WTC11 (cell line): ENCODE data around the gene PLK3. TPM values are rescaled to one million over a fixed set of nuclear protein-coding genes. Genes with fewer than 3 reads are reported as not detected.

ENCODE experiments used
- ATAC-seq: fragments of 200-7000 bp; cut with Tn5 transposase; 2 replicates; pipeline ENCODE4 v1.10.0; 2021; ENCODE audit warnings: mild to moderate bottlenecking, moderate library complexity
- Bru-seq: library from RNA; stranded (reverse); fragments of 400-500 nt; gene quantifications from one replicate; lab custom pipeline; 2021; lab: Mats Ljungman, UMichigan
- CTCF ChIA-PET: fragments of 300-600 bp; sonication (Branson Sonifier 250); formaldehyde crosslinking; loops from one replicate; lab custom pipeline; 2021; ENCODE audit warnings: antibody characterized with exemption; lab: Charles Lee
- POLR2A ChIA-PET: fragments of 350-600 bp; sonication (Branson Sonifier 250); formaldehyde crosslinking; loops from one replicate; lab custom pipeline; 2021; ENCODE audit warnings: antibody characterized with exemption; lab: Charles Lee
- DNase-seq: peaks from one replicate; pipeline ENCODE4 v3.0.0; 2021; ENCODE audit warnings: low spot score
- H3K27ac Mint-ChIP-seq: 2 replicates; pipeline ENCODE4 v1.8.0; 2021; ENCODE audit warnings: mixed read lengths
- H3K27me3 Mint-ChIP-seq: 2 replicates; pipeline ENCODE4 v1.8.0; 2021; ENCODE audit warnings: low read depth, mild to moderate bottlenecking, moderate library complexity, mixed read lengths
- H3K36me3 Mint-ChIP-seq: 2 replicates; pipeline ENCODE4 v1.8.0; 2021; ENCODE audit warnings: mixed read lengths
- H3K4me1 Mint-ChIP-seq: 2 replicates; pipeline ENCODE4 v1.8.0; 2022; ENCODE audit warnings: mixed read lengths
- H3K4me3 Mint-ChIP-seq: 2 replicates; pipeline ENCODE4 v1.8.0; 2021; ENCODE audit warnings: mild to moderate bottlenecking, moderate library complexity, mixed read lengths
- H3K9me3 Mint-ChIP-seq: 2 replicates; pipeline ENCODE4 v1.8.0; 2021; ENCODE audit warnings: mixed read lengths
- ATF3 ChIP-seq: sonication (generic); formaldehyde crosslinking; conservative IDR thresholded peaks from 2 replicates; pipeline ENCODE4 v1.8.1; 2022; ENCODE audit warnings: mild to moderate bottlenecking, missing genetic modification reagents
- CBFB ChIP-seq: sonication (generic); formaldehyde crosslinking; IDR thresholded peaks from 2 replicates; pipeline ENCODE4 v1.8.1; 2022; ENCODE audit warnings: mild to moderate bottlenecking, low read depth, missing genetic modification reagents
- CDX4 ChIP-seq: fragments of 250-450 bp; sonication (Bioruptor Pico); IDR thresholded peaks from 2 replicates; pipeline ENCODE4 v1.9.0; 2021; ENCODE audit warnings: moderate library complexity, mild to moderate bottlenecking, inconsistent platforms, borderline replicate concordance
- CREM ChIP-seq: sonication (generic); formaldehyde crosslinking; IDR thresholded peaks from 2 replicates; pipeline ENCODE4 v1.8.1; 2022; ENCODE audit warnings: mild to moderate bottlenecking, missing genetic modification reagents, moderate library complexity
- E2F1 ChIP-seq: sonication (generic); formaldehyde crosslinking; IDR thresholded peaks from 2 replicates; pipeline ENCODE4 v1.8.0; 2022; ENCODE audit warnings: mild to moderate bottlenecking, missing genetic modification reagents
- E2F5 ChIP-seq: sonication (generic); formaldehyde crosslinking; IDR thresholded peaks from 2 replicates; pipeline ENCODE4 v1.8.1; 2022; ENCODE audit warnings: mild to moderate bottlenecking, moderate library complexity, missing genetic modification reagents
- EMX1 ChIP-seq: fragments of 250-450 bp; sonication (Bioruptor Pico); IDR thresholded peaks from 2 replicates; pipeline ENCODE4 v1.8.0; 2021; ENCODE audit warnings: mild to moderate bottlenecking
- ETV6 ChIP-seq: sonication (generic); formaldehyde crosslinking; IDR thresholded peaks from 2 replicates; pipeline ENCODE4 v1.8.1; 2022; ENCODE audit warnings: mild to moderate bottlenecking, missing genetic modification reagents
- FOXP1 ChIP-seq: sonication (generic); formaldehyde crosslinking; IDR thresholded peaks from 2 replicates; pipeline ENCODE4 v1.8.0; 2022; ENCODE audit warnings: missing genetic modification reagents, mild to moderate bottlenecking, moderate library complexity, borderline replicate concordance
- JAZF1 ChIP-seq: fragments of 250-450 bp; sonication (Bioruptor Pico); IDR thresholded peaks from 2 replicates; pipeline ENCODE4 v1.9.0; 2021; ENCODE audit warnings: moderate library complexity, mild to moderate bottlenecking, inconsistent platforms
- MXD4 ChIP-seq: fragments of 250-450 bp; sonication (Bioruptor Pico); IDR thresholded peaks from 2 replicates; pipeline ENCODE4 v1.8.0; 2021; ENCODE audit warnings: mild to moderate bottlenecking, moderate library complexity, borderline replicate concordance
- MYBL2 ChIP-seq: sonication (generic); formaldehyde crosslinking; IDR thresholded peaks from 2 replicates; pipeline ENCODE4 v1.8.1; 2023; ENCODE audit warnings: mild to moderate bottlenecking, moderate library complexity, missing genetic modification reagents
- OVOL2 ChIP-seq: fragments of 250-450 bp; sonication (Bioruptor Pico); IDR thresholded peaks from 2 replicates; pipeline ENCODE4 v1.9.0; 2021; ENCODE audit warnings: mild to moderate bottlenecking, borderline replicate concordance
- PRDM15 ChIP-seq: sonication (generic); formaldehyde crosslinking; IDR thresholded peaks from 2 replicates; pipeline ENCODE4 v1.8.0; 2022; ENCODE audit warnings: missing genetic modification reagents
- PRRX2 ChIP-seq: fragments of 250-450 bp; sonication (Bioruptor Pico); IDR thresholded peaks from 2 replicates; pipeline ENCODE4 v1.8.0; 2021; ENCODE audit warnings: mild to moderate bottlenecking
- SMAD3 ChIP-seq: sonication (generic); formaldehyde crosslinking; IDR thresholded peaks from 2 replicates; pipeline ENCODE4 v1.8.0; 2022; ENCODE audit warnings: missing genetic modification reagents, mild to moderate bottlenecking, borderline replicate concordance
- SOX15 ChIP-seq: fragments of 250-450 bp; sonication (Bioruptor Pico); IDR thresholded peaks from 2 replicates; pipeline ENCODE4 v1.9.0; 2021; ENCODE audit warnings: mild to moderate bottlenecking
- TCF7 ChIP-seq: sonication (generic); formaldehyde crosslinking; IDR thresholded peaks from 2 replicates; pipeline ENCODE4 v1.8.0; 2022; ENCODE audit warnings: mild to moderate bottlenecking, low read depth, missing genetic modification reagents, moderate library complexity
- ZMAT4 ChIP-seq: fragments of 250-450 bp; sonication (Bioruptor Pico); IDR thresholded peaks from 2 replicates; pipeline ENCODE4 v1.9.0; 2021; ENCODE audit warnings: mild to moderate bottlenecking
- ZNF138 ChIP-seq: sonication (generic); formaldehyde crosslinking; conservative IDR thresholded peaks from 2 replicates; pipeline ENCODE4 v1.8.1; 2022; ENCODE audit warnings: mild to moderate bottlenecking, moderate library complexity, missing genetic modification reagents
- ZNF281 ChIP-seq: sonication (generic); formaldehyde crosslinking; IDR thresholded peaks from 2 replicates; pipeline ENCODE4 v1.8.0; 2023; ENCODE audit warnings: mild to moderate bottlenecking, missing genetic modification reagents
- ZSCAN18 ChIP-seq: fragments of 250-450 bp; sonication (Bioruptor Pico); IDR thresholded peaks from 2 replicates; pipeline ENCODE4 v2.1.2; 2022; ENCODE audit warnings: mild to moderate bottlenecking, moderate library complexity
- long read RNA-seq, 3 experiments: library from RNA in 1 of 3; library from capped mRNA in 1 of 3; library from polyadenylated mRNA in 1 of 3; unstranded in 2 of 3; stranded (forward) in 1 of 3; transcript quantifications; one replicate each; pipeline ENCODE4 v2.0.0, GENCODE V29; 2021
- total RNA-seq: library from RNA; stranded (reverse); gene quantifications from 3 replicates; pipeline ENCODE4 v1.2.3, GENCODE V29; 2021

Gene PLK3
- total RNA-seq (10.1 to 16.4 TPM (median 12.0 TPM) in 3 replicates), Bru-seq, nascent RNA (percentile 56 among the genes with signal in this experiment)
- long read RNA-seq, experiment 1, transcript PLK3-201 (15 exons, 2,492 nt), result major isoform, 18 of 31 reads
- long read RNA-seq, experiment 1, partial matches to known transcripts, result 3 of 31 reads
- long read RNA-seq, experiment 1, other reads (novel, unspliced or antisense), result 9 of 31 reads
- long read RNA-seq, experiment 2, partial matches to known transcripts, result 1 of 5 reads
- long read RNA-seq, experiment 2, other reads (novel, unspliced or antisense), result 2 of 5 reads
- long read RNA-seq, experiment 3, result 0 reads

GRCh38 chr1:44799770-44800584 lies at the start of gene PLK3:
Gene PLK3, plus strand, starts transcription at chr1:44800377. Its CDS starts 87 bp downstream, at chr1:44800464.
- Mint-ChIP-seq H3K9me3 (no peaks in the 10 kb centered on the region), H3K36me3 (peaks cover 14% of the 10 kb centered on the region), H3K4me1 (peaks cover 18% of the 10 kb centered on the region), H3K4me3 (peak within 1 kb of the TSS; percentile 87), H3K27me3 (peaks cover 3% of the 10 kb centered on the region; the same call in 1 of the 2 replicates), H3K27ac (peak within 1 kb of the TSS; percentile 99)
- POLR2A ChIA-PET, result interaction anchor here (0.5 to 4.3 kb wide), 19 partner anchors 9 to 722 kb away, joined by 3 to 43 read pairs (median 5); partner anchors contain the start of genes BTBD19, HECTD3, PRDX1 and RNU5D-1
- peak; percentile 90 for ATAC-seq
- DNase-seq, result peak; percentile 98
- CTCF ChIA-PET, result interaction anchor here (0.5 to 3.3 kb wide), 23 partner anchors 9 to 696 kb away, joined by 3 to 44 read pairs (median 4); partner anchors contain the start of genes BTBD19, HECTD3, PTCH2 and UROD
- no peak for TF ChIP-seq ZNF281 (CRISPR knock-in tag)
- no peak for TF ChIP-seq JAZF1
- TF ChIP-seq CDX4 (CRISPR knock-in tag), result no peak
- no peak for TF ChIP-seq ZNF138 (CRISPR knock-in tag)
- TF ChIP-seq MXD4 (CRISPR knock-in tag), result no peak
- TF ChIP-seq E2F1, result no peak
- no peak for TF ChIP-seq ATF3
- no peak for TF ChIP-seq ZSCAN18 (CRISPR knock-in tag)
- TF ChIP-seq TCF7 (CRISPR knock-in tag), result no peak
- no peak; the same call in 1 of the 2 replicates for TF ChIP-seq E2F5
- no peak; the same call in 1 of the 2 replicates for TF ChIP-seq PRDM15 (CRISPR knock-in tag)
- no peak for TF ChIP-seq SOX15 (CRISPR knock-in tag)
- TF ChIP-seq ETV6, result peak; percentile 84; the same call in 1 of the 2 replicates
- 0 out of 2 replicates have a peak, but pooled peaks have one; percentile 40 for TF ChIP-seq SMAD3
- TF ChIP-seq EMX1 (CRISPR knock-in tag), result no peak
- no peak for TF ChIP-seq PRRX2
- no peak; the same call in 1 of the 2 replicates for TF ChIP-seq CREM (CRISPR knock-in tag)
- peak; percentile 84; the same call in 1 of the 2 replicates for TF ChIP-seq MYBL2 (CRISPR knock-in tag)
- peak; percentile 42; the same call in 1 of the 2 replicates for TF ChIP-seq FOXP1 (CRISPR knock-in tag)
- TF ChIP-seq CBFB (CRISPR knock-in tag), result no peak
- no peak for TF ChIP-seq OVOL2 (CRISPR knock-in tag)
- no peak for TF ChIP-seq ZMAT4 (CRISPR knock-in tag)
